ENCODE results near the gene PIGT. TPM values are rescaled to one million over a fixed set of nuclear protein-coding genes. Genes with fewer than 3 reads are reported as not detected.

Gene PIGT
- total and polyA plus RNA-seq, 2 experiments from 2014 or later: 48.4 to 63.1 TPM

DNA sequence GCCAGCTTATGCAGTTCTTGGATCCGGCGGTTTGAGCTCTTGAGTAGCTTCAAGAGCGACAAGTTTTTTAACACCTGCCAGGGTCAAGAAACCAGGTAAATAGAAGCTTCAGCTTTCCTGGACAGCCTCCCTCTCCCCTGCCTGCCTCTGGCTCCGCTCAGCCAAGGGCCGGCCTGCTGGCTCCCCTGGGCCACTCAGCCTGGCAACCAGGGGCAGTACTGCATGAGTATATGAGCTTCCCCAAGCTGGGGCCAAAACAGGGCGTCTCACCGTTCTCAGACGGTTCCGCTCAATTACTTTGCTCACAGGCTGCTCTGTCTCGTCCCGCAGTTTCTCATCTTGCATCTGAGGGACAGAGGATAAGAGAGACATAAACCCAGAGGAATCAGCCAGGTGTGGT, 38.7 kb upstream of the PIGT start:
- TF ChIP-seq ZNF331 (CRISPR knock-in tag; IDR thresholded peaks at IDR 0.05; ENCODE audit: low read depth) (no peak), NANOG (IDR thresholded peaks at IDR 0.05; ENCODE audit: borderline replicate concordance) (no peak), STAT1 (IDR thresholded peaks at IDR 0.05; ENCODE audit: unreplicated experiment) (no peak), ZNF114 (CRISPR knock-in tag; IDR thresholded peaks at IDR 0.05) (no peak), ZNF462 (CRISPR knock-in tag; IDR thresholded peaks at IDR 0.05) (no peak), EZH2 (IDR thresholded peaks at IDR 0.05; ENCODE audit: low read depth, unreplicated experiment) (no peak), POLR2AphosphoS5 (IDR thresholded peaks at IDR 0.05; ENCODE audit: low read depth) (no peak), EZH2phosphoT487 (IDR thresholded peaks at IDR 0.05; ENCODE audit: unreplicated experiment) (no peak), JUNB (IDR thresholded peaks at IDR 0.05; ENCODE audit: unreplicated experiment) (no peak), CREB1 (CRISPR knock-in tag; IDR thresholded peaks at IDR 0.05; ENCODE audit: low read depth) (no peak)
- TF ChIP-seq, protein P1, sequence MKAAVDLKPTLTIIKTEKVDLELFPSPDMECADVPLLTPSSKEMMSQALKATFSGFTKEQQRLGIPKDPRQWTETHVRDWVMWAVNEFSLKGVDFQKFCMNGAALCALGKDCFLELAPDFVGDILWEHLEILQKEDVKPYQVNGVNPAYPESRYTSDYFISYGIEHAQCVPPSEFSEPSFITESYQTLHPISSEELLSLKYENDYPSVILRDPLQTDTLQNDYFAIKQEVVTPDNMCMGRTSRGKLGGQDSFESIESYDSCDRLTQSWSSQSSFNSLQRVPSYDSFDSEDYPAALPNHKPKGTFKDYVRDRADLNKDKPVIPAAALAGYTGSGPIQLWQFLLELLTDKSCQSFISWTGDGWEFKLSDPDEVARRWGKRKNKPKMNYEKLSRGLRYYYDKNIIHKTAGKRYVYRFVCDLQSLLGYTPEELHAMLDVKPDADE (IDR thresholded peaks at IDR 0.05): no peak
- TF ChIP-seq, protein P2, sequence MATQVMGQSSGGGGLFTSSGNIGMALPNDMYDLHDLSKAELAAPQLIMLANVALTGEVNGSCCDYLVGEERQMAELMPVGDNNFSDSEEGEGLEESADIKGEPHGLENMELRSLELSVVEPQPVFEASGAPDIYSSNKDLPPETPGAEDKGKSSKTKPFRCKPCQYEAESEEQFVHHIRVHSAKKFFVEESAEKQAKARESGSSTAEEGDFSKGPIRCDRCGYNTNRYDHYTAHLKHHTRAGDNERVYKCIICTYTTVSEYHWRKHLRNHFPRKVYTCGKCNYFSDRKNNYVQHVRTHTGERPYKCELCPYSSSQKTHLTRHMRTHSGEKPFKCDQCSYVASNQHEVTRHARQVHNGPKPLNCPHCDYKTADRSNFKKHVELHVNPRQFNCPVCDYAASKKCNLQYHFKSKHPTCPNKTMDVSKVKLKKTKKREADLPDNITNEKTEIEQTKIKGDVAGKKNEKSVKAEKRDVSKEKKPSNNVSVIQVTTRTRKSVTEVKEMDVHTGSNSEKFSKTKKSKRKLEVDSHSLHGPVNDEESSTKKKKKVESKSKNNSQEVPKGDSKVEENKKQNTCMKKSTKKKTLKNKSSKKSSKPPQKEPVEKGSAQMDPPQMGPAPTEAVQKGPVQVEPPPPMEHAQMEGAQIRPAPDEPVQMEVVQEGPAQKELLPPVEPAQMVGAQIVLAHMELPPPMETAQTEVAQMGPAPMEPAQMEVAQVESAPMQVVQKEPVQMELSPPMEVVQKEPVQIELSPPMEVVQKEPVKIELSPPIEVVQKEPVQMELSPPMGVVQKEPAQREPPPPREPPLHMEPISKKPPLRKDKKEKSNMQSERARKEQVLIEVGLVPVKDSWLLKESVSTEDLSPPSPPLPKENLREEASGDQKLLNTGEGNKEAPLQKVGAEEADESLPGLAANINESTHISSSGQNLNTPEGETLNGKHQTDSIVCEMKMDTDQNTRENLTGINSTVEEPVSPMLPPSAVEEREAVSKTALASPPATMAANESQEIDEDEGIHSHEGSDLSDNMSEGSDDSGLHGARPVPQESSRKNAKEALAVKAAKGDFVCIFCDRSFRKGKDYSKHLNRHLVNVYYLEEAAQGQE (IDR thresholded peaks at IDR 0.05; ENCODE audit: unreplicated experiment): no peak
- TF ChIP-seq, protein P3, sequence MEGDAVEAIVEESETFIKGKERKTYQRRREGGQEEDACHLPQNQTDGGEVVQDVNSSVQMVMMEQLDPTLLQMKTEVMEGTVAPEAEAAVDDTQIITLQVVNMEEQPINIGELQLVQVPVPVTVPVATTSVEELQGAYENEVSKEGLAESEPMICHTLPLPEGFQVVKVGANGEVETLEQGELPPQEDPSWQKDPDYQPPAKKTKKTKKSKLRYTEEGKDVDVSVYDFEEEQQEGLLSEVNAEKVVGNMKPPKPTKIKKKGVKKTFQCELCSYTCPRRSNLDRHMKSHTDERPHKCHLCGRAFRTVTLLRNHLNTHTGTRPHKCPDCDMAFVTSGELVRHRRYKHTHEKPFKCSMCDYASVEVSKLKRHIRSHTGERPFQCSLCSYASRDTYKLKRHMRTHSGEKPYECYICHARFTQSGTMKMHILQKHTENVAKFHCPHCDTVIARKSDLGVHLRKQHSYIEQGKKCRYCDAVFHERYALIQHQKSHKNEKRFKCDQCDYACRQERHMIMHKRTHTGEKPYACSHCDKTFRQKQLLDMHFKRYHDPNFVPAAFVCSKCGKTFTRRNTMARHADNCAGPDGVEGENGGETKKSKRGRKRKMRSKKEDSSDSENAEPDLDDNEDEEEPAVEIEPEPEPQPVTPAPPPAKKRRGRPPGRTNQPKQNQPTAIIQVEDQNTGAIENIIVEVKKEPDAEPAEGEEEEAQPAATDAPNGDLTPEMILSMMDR (conservative IDR thresholded peaks at IDR 0.05; ENCODE audit: low read depth in 2 of 2): no peak
- DNase-seq (ENCODE audit: low spot score): no peak
- no peak overlapping the region for H3K4me3 Mint-ChIP-seq
- H3F3A ChIP-seq (replicated peaks; ENCODE audit: low read depth): no peaks in the 10 kb centered on the region
- no peaks in the 10 kb centered on the region for H4K20me1 ChIP-seq (replicated peaks; ENCODE audit: insufficient read depth)
- no peak overlapping the region for H3K27ac ChIP-seq (ENCODE audit: low read depth)
- no peak overlapping the region for H3K27ac Mint-ChIP-seq
- no peaks in the 10 kb centered on the region for H3K9me3 Mint-ChIP-seq
- no peak overlapping the region for H2AFZ ChIP-seq
- no peaks in the 10 kb centered on the region for H3K36me3 Mint-ChIP-seq (ENCODE audit: low read depth)
- no peaks in the 10 kb centered on the region for H3K9me2 ChIP-seq (ENCODE audit: insufficient read depth)
- H3K27me3 Mint-ChIP-seq (ENCODE audit: insufficient read depth, low read depth, poor library complexity): peaks cover 10% of the 10 kb centered on the region
- H3K4me3 ChIP-seq: no peak overlapping the region
- H3K36me3 ChIP-seq (ENCODE audit: insufficient read depth): no peaks in the 10 kb centered on the region
- no peak for ATAC-seq
- peaks cover 11% of the 10 kb centered on the region; the same call in 1 of the 2 replicates for H3K4me1 ChIP-seq (ENCODE audit: insufficient read depth)
- H3K4me1 Mint-ChIP-seq: peaks cover 16% of the 10 kb centered on the region
- H3K4me2 ChIP-seq: no peak overlapping the region
- peaks cover 12% of the 10 kb centered on the region for H3K27me3 ChIP-seq (ENCODE audit: insufficient read depth)
- no peaks in the 10 kb centered on the region for H3K79me2 ChIP-seq (replicated peaks; ENCODE audit: insufficient read depth)

All from GM23338 (cell line).